ENCODE data around the gene GREM2.

GREM2 gene

GRCh38 chr1:240635466-240636256 lies 23.7 kb upstream of the GREM2 start:
- TF ChIP-seq GABPA (IDR thresholded peaks at IDR 0.05; ENCODE audit: low read depth) = no peak
- TF ChIP-seq, protein P1, sequence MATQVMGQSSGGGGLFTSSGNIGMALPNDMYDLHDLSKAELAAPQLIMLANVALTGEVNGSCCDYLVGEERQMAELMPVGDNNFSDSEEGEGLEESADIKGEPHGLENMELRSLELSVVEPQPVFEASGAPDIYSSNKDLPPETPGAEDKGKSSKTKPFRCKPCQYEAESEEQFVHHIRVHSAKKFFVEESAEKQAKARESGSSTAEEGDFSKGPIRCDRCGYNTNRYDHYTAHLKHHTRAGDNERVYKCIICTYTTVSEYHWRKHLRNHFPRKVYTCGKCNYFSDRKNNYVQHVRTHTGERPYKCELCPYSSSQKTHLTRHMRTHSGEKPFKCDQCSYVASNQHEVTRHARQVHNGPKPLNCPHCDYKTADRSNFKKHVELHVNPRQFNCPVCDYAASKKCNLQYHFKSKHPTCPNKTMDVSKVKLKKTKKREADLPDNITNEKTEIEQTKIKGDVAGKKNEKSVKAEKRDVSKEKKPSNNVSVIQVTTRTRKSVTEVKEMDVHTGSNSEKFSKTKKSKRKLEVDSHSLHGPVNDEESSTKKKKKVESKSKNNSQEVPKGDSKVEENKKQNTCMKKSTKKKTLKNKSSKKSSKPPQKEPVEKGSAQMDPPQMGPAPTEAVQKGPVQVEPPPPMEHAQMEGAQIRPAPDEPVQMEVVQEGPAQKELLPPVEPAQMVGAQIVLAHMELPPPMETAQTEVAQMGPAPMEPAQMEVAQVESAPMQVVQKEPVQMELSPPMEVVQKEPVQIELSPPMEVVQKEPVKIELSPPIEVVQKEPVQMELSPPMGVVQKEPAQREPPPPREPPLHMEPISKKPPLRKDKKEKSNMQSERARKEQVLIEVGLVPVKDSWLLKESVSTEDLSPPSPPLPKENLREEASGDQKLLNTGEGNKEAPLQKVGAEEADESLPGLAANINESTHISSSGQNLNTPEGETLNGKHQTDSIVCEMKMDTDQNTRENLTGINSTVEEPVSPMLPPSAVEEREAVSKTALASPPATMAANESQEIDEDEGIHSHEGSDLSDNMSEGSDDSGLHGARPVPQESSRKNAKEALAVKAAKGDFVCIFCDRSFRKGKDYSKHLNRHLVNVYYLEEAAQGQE (IDR thresholded peaks at IDR 0.05; ENCODE audit: insufficient replicate concordance, low read depth) = no peak
- H3K27me3 ChIP-seq (ENCODE audit: insufficient read depth, poor library complexity, severe bottlenecking) = no peaks in the 10 kb centered on the region
- no peak overlapping the region for H3K27ac ChIP-seq (replicated peaks)
- no peak for DNase-seq (ENCODE audit: low read depth in 1 of 2, low spot score in 1 of 2)
- H3K4me3 ChIP-seq (replicated peaks; ENCODE audit: insufficient read depth, low read length) = no peak overlapping the region

GRCh38 chr1:240630409-240630808 lies 18.5 kb upstream of the GREM2 start:
- DNase-seq (ENCODE audit: low read depth in 1 of 2, low spot score in 1 of 2) = no peak
- Histone ChIP-seq H3K27ac (replicated peaks) (no peak overlapping the region), H3K27me3 (ENCODE audit: insufficient read depth, poor library complexity, severe bottlenecking) (no peaks in the 10 kb centered on the region), H3K4me3 (replicated peaks; ENCODE audit: insufficient read depth, low read length) (no peak overlapping the region)
- TF ChIP-seq SPI1 (IDR thresholded peaks at IDR 0.05; ENCODE audit: borderline replicate concordance, low read depth) (no peak), POLR2AphosphoS5 (IDR thresholded peaks at IDR 0.05; ENCODE audit: low read depth) (no peak), GABPA (IDR thresholded peaks at IDR 0.05; ENCODE audit: low read depth) (no peak), CTCF (IDR thresholded peaks at IDR 0.05; ENCODE audit: insufficient read depth, low read length) (no peak)
- TF ChIP-seq, protein P1 (IDR thresholded peaks at IDR 0.05; ENCODE audit: insufficient replicate concordance, low read depth) = no peak

GRCh38 chr1:240621249-240621648 lies 9.3 kb upstream of the GREM2 start:
- DNase-seq (ENCODE audit: low read depth in 1 of 2, low spot score in 1 of 2) = no peak
- Histone ChIP-seq H3K4me3 (replicated peaks; ENCODE audit: insufficient read depth, low read length) (no peak overlapping the region), H3K27me3 (ENCODE audit: insufficient read depth, poor library complexity, severe bottlenecking) (no peaks in the 10 kb centered on the region), H3K27ac (replicated peaks) (no peak overlapping the region)
- TF ChIP-seq GABPA (IDR thresholded peaks at IDR 0.05; ENCODE audit: low read depth) = no peak
- TF ChIP-seq SPI1 (IDR thresholded peaks at IDR 0.05; ENCODE audit: borderline replicate concordance, low read depth) = no peak
- TF ChIP-seq CTCF (IDR thresholded peaks at IDR 0.05; ENCODE audit: insufficient read depth, low read length) = no peak

GRCh38 chr1:240619906-240620621 lies 8.1 kb upstream of the GREM2 start:
- TF ChIP-seq SPI1 (IDR thresholded peaks at IDR 0.05; ENCODE audit: borderline replicate concordance, low read depth) (no peak), GABPA (IDR thresholded peaks at IDR 0.05; ENCODE audit: low read depth) (no peak), CTCF (IDR thresholded peaks at IDR 0.05; ENCODE audit: insufficient read depth, low read length) (no peak)
- TF ChIP-seq, protein P1 (IDR thresholded peaks at IDR 0.05; ENCODE audit: insufficient replicate concordance, low read depth) = no peak
- no peaks in the 10 kb centered on the region for H3K27me3 ChIP-seq (ENCODE audit: insufficient read depth, poor library complexity, severe bottlenecking)
- DNase-seq (ENCODE audit: low read depth in 1 of 2, low spot score in 1 of 2) = no peak
- no peak overlapping the region for H3K27ac ChIP-seq (replicated peaks)
- H3K4me3 ChIP-seq (replicated peaks; ENCODE audit: insufficient read depth, low read length) = no peak overlapping the region

Data from HL-60 (cell line).